Stimulated activated CD8-positive, alpha-beta memory T cell treated with anti-CD3 and anti-CD28 coated beads, Interleukin-15, amount 100 ng/mL, for 1 hour (primary cell): Measurements from ENCODE around the gene SLC6A20.

ENCODE experiments used
- DNase-seq: peaks from one replicate; pipeline ENCODE4 v3.0.0-alpha.2; 2020; ENCODE audit warnings: low read depth

The SLC6A20 gene, protein sequence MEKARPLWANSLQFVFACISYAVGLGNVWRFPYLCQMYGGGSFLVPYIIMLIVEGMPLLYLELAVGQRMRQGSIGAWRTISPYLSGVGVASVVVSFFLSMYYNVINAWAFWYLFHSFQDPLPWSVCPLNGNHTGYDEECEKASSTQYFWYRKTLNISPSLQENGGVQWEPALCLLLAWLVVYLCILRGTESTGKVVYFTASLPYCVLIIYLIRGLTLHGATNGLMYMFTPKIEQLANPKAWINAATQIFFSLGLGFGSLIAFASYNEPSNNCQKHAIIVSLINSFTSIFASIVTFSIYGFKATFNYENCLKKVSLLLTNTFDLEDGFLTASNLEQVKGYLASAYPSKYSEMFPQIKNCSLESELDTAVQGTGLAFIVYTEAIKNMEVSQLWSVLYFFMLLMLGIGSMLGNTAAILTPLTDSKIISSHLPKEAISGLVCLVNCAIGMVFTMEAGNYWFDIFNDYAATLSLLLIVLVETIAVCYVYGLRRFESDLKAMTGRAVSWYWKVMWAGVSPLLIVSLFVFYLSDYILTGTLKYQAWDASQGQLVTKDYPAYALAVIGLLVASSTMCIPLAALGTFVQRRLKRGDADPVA

DNA sequence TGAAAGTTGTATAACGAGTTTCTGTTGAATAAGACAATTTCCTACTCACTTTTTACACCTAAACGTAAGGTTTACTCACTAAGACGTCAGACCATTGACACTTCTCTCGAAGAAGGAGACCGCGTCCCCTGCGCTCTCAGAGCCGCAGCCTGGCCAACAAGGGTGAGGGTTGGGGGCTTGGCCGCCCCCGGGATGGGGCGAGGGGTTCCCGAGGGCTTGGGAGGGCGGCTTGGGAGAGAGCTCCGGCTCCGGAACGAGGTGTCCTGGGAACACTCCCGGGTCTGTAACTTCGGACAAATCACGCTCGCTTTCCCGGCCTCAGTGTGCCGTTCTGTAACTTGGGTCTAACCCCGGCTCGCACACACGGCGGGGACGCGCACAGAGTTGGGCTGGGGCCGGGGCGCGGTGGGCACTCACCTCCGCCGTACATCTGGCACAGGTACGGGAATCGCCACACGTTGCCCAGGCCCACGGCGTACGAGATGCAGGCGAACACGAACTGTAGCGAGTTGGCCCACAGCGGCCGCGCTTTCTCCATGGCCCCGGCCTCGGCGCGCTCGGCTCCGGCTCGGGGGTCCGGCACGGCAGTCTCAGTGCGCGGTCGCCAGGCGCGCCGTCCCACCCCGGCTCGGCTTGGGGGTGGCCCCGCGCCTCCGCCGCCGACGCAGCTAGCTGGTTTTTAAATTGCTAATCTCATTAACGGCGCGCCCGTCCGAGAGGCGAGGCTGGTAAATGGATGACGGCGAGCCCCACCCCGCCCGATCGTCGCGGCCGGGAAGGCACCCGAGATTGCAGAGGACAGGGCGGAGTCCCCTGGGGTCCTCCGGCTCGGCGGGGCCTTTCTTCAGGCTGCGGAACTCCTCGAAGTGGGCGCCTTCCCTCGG is at the start of gene SLC6A20:
Gene SLC6A20 (minus strand): TSS at position 655 of the 884 bp plus-strand sequence. CDS start 117 bp downstream, at position 538.
- DNase-seq = no peak

DNA sequence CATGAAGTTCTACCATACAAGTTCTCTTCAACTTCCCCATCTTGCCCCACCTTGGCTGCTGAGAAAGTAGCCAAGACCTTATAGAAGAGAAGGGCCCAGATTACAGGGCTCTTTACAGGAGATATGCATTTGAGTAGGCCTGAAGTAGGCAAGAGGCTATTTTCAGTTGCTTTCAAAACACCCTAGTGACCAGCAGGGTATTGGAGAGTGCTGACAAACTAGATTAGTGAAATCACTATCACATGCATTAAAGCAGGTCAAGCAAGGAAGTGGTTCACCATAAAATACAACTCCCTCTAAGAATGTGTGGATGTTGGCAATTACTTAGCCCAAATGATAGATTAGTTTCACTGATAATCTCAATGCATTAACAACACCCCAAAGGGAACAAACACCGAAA is 48.3 kb upstream of the SLC6A20 start:
- no peak for DNase-seq

DNA sequence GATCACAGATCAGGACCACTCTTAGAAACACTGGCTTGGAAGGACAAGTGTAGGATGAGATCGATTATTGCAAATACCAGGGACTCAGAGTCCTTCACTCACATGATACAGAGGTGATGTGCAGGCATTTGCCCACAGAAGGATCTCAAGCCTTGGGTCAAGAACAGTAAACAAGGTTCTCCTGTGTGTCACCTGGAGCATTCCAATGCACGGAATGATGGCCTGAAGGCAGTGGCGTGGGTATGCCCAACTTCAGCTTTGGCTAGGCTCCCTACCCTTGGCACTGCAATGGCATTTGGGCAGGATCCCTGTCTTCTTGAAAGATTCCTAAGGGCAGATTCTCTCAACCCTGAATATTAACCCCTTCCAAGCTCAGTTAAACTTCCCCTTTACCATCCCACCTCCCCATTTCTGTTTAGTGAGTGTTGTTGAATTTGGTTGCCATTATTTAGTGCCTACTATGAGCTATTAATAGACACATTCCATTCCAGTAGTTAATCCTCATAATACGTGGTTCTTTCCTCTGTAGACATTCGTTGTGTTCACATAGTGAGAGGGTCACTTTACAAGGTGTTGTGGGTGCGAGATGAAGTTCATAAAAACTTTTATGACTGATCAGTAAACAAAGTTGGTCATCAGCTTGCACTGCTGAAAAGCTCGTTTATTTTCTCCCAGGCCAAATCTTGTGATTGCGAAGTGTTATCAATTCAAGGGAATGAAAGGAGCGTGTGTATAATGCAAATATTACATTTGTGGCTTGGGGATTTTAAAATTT is 46.7 kb upstream of the SLC6A20 start:
- DNase-seq = no peak

DNA sequence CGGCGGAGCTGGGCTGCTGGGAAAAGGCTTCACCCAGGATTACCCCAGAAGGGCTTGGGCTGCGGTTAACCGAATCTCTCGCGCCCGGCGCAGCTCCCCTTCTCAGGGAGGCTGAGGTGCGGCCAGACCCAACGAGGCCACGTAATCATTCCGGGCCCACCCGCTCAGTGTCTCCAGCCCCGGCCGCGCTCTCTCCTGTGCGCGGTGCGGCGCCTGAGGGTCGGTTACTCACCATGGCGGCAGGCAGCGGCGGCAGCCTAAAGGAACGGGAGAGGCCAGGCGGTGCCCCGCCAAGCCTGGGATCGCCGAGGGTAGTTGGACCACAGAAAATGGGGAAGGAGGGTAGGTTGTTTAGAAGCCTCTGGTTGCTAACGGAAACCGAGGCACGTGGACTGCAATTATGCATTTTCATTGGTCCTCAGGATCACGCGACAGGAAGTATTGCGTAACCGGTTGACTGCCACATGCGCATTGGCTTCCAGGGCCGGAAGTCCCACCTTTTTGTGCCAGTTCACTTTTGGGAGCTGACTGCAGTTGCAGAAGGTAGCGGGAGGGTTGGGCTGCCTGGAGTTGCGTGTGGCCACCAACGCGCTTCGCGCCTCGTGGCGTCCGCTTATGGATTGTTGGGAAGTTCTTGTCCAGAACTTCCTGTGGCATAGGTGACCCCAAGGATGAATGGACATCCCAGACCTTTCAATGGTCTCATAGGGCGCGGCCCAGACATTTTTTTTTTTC is 45.6 kb upstream of the SLC6A20 start, which contains the start of gene LZTFL1:
Gene LZTFL1 (minus strand): TSS at position 363 of the 735 bp plus-strand sequence. CDS start 128 bp downstream, at position 235.
- peak; percentile 80 for DNase-seq

DNA sequence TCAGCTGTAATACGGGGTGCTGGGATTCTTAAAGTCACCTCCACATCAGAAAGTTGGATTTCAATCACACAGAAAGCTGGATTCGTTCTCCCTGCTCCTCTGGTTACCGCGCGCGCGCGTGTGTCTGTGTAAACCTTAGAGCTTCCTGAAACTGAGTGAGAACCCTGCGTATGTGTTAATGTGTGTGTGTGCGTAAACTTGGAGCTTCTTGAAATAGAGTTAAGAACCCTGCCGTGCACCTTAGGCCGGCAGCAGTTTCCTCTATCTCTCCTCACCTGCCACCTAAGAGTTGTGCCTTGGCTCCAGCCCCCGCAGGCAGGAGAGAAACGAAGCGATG is 45.1 kb upstream of the SLC6A20 start:
- DNase-seq = no peak

DNA sequence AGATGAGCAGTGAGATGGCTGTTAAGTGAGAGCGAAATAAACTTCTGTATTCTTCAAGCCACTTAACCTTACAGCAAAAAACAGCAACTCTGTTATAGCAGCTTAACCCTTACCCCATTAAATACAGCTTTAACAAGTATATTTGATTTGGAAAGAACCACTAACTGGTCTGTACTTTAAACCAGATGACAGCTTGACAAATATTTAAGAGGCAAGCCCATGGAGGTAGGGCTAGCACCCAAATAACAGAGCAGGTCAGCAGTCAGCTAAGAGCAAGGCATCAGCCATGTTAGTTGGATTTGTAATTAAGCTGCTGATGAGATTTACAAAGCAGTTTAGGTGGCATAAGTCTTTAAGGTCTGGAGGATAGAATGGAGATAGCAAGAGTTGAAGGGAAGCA is 42.1 kb upstream of the SLC6A20 start:
- DNase-seq = no peak

DNA sequence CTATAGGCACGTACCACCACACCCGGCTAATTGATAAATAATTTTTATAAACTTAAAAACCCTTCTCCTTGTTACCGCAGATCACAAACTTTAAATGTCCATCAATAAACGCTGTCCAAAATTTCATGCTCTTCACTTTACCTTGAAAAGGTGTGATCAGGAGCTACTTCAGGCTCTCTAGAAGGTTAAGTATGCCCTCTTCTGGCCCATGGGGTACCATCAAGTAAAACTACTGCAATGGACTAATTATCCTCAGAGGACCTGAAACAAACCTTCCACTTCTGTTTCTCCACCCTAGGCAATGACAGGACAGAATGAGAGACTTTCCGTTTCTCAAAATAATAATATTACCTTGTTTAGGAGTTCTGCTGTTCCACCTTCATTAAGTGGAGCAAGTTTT is 36.4 kb upstream of the SLC6A20 start:
- no peak for DNase-seq

DNA sequence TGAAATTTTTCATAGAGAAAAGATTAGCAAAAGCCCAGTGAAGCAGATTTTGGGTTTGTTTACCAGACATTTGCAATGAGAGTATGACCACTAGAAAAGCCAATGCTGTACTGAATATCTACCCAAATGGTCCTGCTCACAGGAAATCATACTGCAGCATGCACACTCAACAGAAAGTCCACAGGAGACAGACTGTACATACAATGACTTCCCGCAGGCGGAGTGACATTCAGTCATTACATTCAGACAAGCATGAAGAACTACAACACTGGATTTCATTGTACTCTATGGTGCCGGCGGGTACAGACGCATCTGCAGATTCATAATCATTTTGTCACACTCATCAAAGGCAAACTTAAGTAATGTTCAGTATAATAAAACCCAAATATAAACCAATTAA is 33.8 kb upstream of the SLC6A20 start:
- DNase-seq = no peak

DNA sequence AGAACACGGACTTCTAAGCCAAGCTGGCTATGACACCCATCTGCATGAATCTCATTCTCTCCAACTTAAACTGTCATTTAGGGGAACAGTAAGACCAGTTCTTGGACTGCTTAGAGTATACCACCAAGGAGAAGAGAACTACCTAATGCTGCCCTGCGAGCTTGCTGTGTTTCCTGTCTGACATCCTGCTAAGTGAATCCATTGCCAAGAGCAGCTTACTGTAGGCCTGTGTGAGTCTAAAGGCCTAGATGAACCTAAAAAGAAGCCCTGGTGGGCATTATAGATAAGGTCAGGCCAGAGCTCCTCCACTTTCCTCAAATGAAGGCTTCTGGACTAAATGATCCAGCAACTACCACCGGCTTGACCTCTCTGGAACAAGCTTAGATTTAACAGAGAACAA is 30.6 kb upstream of the SLC6A20 start:
- no peak for DNase-seq

DNA sequence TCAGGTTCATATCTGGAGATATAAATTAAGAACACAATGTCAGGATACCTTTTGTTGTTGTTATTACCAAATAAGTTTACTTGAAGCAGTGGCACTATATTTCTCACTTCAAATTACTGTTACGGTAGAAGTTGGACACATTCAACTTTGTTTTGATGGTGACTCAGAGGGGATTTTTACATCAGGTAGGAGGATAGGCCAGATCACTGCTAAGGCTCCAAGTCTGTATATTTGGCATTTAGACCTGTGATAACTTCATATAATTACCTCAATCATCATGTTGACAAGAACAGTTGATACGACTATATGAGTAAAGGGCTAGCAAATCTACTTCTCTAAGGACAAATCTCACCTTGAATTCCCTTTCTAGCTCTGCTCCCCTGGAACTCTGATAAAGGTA is 30.0 kb upstream of the SLC6A20 start:
- no peak for DNase-seq

DNA sequence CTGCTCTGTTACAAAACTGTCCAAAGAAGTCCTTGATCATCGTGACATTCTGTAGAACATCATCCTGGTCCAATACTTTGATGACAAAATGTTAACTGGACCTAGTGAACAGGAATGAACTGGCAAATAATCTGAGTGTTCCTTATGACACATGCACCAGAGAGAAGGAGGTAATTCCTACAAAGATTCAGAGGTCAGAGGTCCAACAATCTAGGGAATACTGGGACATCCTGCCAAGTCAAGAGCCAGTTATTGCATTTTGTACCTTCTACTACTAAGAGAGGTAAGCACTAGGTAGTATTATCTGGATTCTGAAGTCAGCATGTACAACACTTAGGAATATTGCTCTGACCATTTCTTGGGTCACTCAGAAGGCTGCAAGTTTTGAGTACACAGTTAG is 24.8 kb upstream of the SLC6A20 start:
- DNase-seq = no peak

DNA sequence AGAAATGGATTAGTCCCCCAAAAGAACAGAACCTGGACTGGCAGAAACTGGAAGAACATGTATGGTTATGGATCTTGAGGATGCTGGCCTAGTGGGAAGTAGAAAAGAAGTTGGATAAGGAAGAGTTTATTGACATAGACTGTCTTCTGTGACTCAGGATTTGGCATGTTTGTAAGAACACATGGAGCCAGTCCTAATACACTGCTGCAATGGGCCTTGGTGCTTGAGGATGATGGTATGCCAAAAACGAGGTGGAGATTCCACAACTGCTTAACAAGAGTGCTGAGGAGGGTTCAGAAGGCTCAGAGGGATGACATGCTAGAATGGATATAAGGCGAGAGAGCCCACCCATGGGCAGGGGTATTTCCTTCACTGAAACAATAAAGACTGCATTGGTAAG is 23.2 kb upstream of the SLC6A20 start:
- no peak for DNase-seq

DNA sequence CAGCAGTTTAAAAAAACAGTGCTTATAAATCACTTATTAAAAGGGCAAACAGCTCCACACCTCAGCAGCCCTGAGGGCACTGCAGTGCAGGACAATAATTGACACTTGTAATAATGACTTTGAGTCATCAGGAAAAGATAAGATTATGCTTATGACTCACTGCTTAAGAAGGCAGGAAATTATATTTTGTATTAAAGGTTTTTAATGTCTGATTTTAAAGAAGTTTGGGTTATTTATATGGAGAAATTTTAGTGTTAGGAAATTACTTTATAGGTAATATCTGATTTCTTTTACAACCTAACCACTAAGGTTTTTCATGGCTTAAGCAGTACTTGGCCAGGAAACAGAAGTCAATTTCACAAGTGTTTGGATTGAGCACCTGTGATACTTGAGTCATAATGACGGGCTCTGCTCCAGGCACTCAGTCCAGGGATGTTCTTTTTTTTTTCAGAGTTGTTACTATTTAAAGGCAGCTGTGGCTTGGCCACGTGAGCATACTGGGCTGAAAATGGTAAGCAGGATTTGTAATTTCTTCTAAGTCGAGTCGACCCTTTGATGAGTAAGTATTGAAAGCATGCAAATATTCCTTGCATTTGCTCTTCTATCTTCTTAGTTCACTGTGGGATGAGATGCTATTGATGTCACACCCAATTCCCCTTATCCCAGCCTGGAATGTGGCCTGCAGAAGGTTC is 21.6 kb upstream of the SLC6A20 start:
- no peak for DNase-seq

DNA sequence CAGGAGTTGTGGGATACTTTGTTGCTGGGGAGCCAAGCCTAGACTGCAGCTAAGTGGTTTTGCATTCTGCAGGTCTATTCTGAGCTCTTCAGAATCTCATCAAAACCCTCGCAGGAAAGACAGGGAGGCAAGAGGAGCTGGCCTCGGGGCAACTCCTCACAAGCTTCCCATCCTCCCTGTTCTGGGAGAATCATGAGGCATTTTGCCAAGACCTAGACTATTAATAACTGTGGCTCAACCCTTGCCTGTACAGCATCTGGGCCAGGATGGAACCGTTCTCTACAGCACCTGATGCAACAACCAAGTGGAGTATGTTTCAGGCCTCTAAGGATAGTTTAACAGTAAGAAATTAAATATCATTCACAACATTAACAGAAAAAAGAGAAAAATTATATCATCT is 20.2 kb upstream of the SLC6A20 start:
- no peak for DNase-seq

DNA sequence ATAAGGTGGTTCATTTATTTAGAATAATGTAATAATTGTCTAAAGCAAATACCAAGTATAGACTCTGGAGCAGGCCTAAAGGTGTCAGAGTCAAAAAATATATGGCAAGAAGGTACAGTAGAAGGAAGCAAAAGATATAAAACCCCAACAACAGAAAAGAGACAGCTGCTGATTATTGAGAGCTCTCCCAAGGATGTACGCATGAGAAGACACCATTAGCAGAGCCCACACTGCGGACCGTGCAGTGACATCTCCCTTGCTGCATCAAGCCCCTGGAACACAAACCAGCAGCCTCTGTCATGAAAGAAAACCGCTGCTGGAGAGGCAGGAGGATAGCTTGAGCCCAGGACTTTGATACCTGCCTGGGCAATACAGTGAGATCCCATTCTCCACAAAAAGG is 18.0 kb upstream of the SLC6A20 start:
- DNase-seq = no peak

DNA sequence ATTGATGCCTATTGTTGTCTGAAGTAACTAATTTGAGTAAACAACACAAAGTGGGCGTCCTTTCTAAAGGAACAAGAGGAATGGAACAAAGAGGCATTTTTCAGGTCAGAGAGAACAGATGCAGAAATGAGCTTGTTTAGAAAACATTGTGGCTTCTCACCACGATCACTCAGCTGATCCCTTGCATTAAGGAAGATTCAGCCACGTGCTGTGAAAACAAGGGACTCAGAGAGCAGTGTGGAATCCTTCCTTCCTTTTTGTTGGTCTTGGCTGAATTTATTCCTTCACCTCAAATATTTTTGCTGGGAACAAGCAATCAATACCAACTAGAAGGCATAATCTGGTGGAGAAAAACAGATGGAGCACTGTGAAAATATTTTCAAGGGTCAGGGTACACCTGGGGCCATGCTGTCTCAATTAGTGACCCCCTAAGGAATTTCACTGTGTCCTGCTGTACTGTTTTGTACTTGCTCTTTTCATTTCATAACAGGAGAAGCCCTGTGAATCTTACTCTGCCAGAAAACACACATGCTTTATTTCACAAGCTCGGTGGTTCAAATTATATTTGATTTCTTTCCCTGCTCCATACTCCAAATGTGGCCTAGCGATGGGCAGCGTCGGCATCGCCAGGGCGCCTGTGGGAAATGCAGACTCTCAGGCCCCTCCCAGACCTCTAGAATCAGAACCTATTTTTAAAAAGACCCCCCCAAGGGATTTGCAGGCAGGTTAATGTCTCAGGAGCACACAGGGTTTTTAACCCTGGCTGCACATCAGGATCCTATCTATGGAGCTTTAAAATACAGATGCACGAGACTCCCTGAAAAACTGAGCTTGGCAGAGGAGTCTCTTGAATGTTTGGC is 11.6 kb upstream of the SLC6A20 start:
- DNase-seq = no peak

DNA sequence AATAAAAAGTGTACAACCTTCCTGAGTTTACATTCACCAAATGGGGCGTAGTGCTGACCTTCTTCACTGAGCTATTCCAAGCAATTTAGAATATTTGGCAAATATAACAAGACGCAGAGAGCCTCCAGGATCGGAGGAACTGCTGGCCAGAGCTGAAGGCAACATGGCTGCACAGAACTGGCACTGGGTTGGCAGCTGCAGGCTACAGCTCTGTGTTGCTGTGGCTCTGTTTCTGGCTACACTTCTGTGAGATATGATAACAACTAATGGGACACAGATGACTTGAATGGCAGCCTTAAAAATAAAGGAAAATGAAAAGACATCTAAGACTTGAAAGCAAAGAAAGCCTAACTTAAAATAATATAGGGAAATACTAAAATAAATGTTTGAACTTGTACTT is 10.8 kb upstream of the SLC6A20 start:
- no peak for DNase-seq

DNA sequence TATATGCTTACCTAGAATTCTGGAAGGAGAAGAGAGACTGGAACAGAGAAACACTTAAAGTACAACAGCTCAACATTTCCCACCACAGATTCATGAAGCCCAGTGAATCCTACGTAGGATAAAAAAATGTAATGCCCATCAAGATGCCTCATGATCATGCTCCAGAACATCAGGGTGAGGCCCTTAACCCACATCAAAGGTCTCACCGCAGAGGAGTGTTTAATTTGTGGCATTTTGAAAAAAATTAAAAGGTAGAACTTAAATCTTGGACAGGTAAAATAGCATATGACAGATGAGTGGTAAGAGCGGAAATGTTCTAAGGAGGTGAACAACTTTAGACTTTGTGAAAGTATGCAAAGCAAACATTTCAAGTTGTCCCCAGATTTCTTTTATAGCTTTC is 9.7 kb upstream of the SLC6A20 start:
- DNase-seq = no peak

DNA sequence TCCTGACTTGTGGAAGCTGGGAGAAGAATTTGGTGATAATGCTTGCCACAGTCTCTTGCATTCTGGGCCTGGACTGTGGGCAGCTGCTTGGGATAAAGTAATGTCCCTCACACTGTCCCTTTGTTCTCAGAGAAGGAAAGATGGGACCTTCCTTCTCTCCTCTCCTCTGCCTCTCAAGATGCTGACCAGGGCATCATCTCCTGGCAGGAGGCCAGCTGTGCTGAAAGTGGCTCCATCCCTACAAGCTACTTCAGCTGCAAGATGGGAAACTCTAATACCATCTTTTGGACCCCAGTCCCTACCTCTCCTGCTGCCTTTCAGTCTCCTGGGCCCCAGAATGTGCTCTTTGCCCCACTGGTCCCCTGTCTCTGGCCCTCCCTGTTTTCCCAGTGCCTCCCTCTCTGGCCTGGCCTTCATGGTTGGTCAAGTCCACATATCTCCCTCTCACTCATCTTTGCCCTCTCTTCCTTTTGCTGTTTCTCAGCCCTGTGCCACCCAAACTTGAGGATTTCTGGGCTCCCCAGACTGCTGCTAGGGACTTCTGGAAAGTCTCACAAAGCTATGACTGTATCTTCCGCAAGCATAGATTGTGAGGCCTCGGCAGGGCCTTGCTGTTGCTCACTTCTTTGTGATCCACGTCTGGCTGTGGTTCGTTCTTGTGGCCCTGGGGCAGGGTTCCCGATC is 7.1 kb upstream of the SLC6A20 start:
- no peak for DNase-seq
